Activated T-cell treated with anti-CD3 and anti-CD28 coated beads, Interleukin-2, amount 50 U/mL, for 4 hours (primary cell): ENCODE measurements around the gene RFX8. TPM values are rescaled to one million over a fixed set of nuclear protein-coding genes. Genes with fewer than 3 reads are reported as not detected.

Experiments
- ATAC-seq, 2 donors: fragments of 200-7000 bp; cut with Tn5 transposase; one replicate each; pipeline ENCODE4 v1.10.0; 2021
- DNase-seq: peaks from one replicate; pipeline ENCODE4 v3.0.0-alpha.2; 2020
- H3K27me3 Mint-ChIP-seq: one replicate; pipeline ENCODE4 v1.8.0; 2021; ENCODE audit warnings: low read depth, mixed read lengths
- H3K36me3 Mint-ChIP-seq: one replicate; pipeline ENCODE4 v1.8.0; 2022; ENCODE audit warnings: mixed read lengths; ENCODE audit not compliant: insufficient read depth
- H3K4me1 Mint-ChIP-seq: one replicate; pipeline ENCODE4 v1.8.0; 2021; ENCODE audit warnings: low read depth, mixed read lengths
- H3K4me3 Mint-ChIP-seq: one replicate; pipeline ENCODE4 v1.8.0; 2021; ENCODE audit warnings: mild to moderate bottlenecking, moderate library complexity, mixed read lengths
- H3K9me3 Mint-ChIP-seq: one replicate; pipeline ENCODE4 v1.8.0; 2021; ENCODE audit warnings: mixed read lengths
- total RNA-seq, 3 donors: library from RNA; stranded (reverse); gene quantifications; one replicate each; pipeline ENCODE4 v1.2.1, GENCODE V29; 2021

The RFX8 gene
- total RNA-seq, 3 donors from 2014 or later: not detected

- Mint-ChIP-seq H3K4me3 (no peak overlapping the region), H3K36me3 (no peaks in the 10 kb centered on the region), H3K27me3 (peaks cover 11% of the 10 kb centered on the region), H3K9me3 (no peaks in the 10 kb centered on the region), H3K4me1 (peaks cover 4% of the 10 kb centered on the region)
- DNase-seq: no peak
- ATAC-seq: no peak
Observed at GRCh38 chr2:101379091-101379490, 95.8 kb downstream of the RFX8 start.

GRCh38 chr2:101375653-101376052 lies 99.3 kb downstream of the RFX8 start:
- Mint-ChIP-seq H3K4me1 (peaks cover 6% of the 10 kb centered on the region), H3K9me3 (peaks cover 11% of the 10 kb centered on the region), H3K27me3 (peaks cover 3% of the 10 kb centered on the region), H3K36me3 (peaks cover 4% of the 10 kb centered on the region), H3K4me3 (no peak overlapping the region)
- ATAC-seq: no peak
- DNase-seq: no peak

GRCh38 chr2:101374821-101375561 lies 99.9 kb downstream of the RFX8 start:
- DNase-seq: no peak
- H3K4me1 Mint-ChIP-seq: peaks cover 6% of the 10 kb centered on the region
- ATAC-seq: no peak
- peaks cover 3% of the 10 kb centered on the region for H3K27me3 Mint-ChIP-seq
- peaks cover 4% of the 10 kb centered on the region for H3K36me3 Mint-ChIP-seq
- no peak overlapping the region for H3K4me3 Mint-ChIP-seq
- peaks cover 11% of the 10 kb centered on the region for H3K9me3 Mint-ChIP-seq

GRCh38 chr2:101372792-101373191 lies 102.1 kb downstream of the RFX8 start:
- Mint-ChIP-seq H3K4me3 (no peak overlapping the region), H3K9me3 (peaks cover 11% of the 10 kb centered on the region), H3K4me1 (peaks cover 6% of the 10 kb centered on the region), H3K36me3 (peaks cover 4% of the 10 kb centered on the region), H3K27me3 (peaks cover 3% of the 10 kb centered on the region)
- DNase-seq: no peak
- ATAC-seq: no peak

GRCh38 chr2:101371636-101372035 lies 103.3 kb downstream of the RFX8 start:
- Mint-ChIP-seq H3K27me3 (peaks cover 3% of the 10 kb centered on the region), H3K4me1 (peaks cover 6% of the 10 kb centered on the region), H3K36me3 (peaks cover 4% of the 10 kb centered on the region), H3K9me3 (peaks cover 11% of the 10 kb centered on the region), H3K4me3 (no peak overlapping the region)
- ATAC-seq (no peak), DNase-seq (no peak)

GRCh38 chr2:101369100-101369499 lies 105.8 kb downstream of the RFX8 start:
- Mint-ChIP-seq H3K4me3 (no peak overlapping the region), H3K4me1 (peaks cover 2% of the 10 kb centered on the region), H3K27me3 (peaks cover 3% of the 10 kb centered on the region), H3K9me3 (peaks cover 11% of the 10 kb centered on the region), H3K36me3 (peaks cover 4% of the 10 kb centered on the region)
- DNase-seq (no peak), ATAC-seq (no peak)

GRCh38 chr2:101368376-101368775 lies 106.5 kb downstream of the RFX8 start:
- peaks cover under 1% of the 10 kb centered on the region for H3K4me1 Mint-ChIP-seq
- H3K9me3 Mint-ChIP-seq: peaks cover 10% of the 10 kb centered on the region
- DNase-seq (no peak), ATAC-seq (no peak)
- no peak overlapping the region for H3K4me3 Mint-ChIP-seq
- H3K36me3 Mint-ChIP-seq: peaks cover 3% of the 10 kb centered on the region
- peaks cover 3% of the 10 kb centered on the region for H3K27me3 Mint-ChIP-seq

- ATAC-seq (no peak), DNase-seq (no peak)
- Mint-ChIP-seq H3K27me3 (peaks cover 3% of the 10 kb centered on the region), H3K4me3 (no peak overlapping the region), H3K4me1 (peaks cover 2% of the 10 kb centered on the region), H3K9me3 (peaks cover 2% of the 10 kb centered on the region), H3K36me3 (no peaks in the 10 kb centered on the region)
Observed at GRCh38 chr2:101367508-101367907, 107.4 kb downstream of the RFX8 start.

- DNase-seq: no peak
- Mint-ChIP-seq H3K4me1 (peaks cover 27% of the 10 kb centered on the region), H3K27me3 (no peaks in the 10 kb centered on the region), H3K4me3 (no peak overlapping the region), H3K36me3 (no peaks in the 10 kb centered on the region), H3K9me3 (no peaks in the 10 kb centered on the region)
- no peak for ATAC-seq
Observed at GRCh38 chr2:101364878-101365277, 110.0 kb downstream of the RFX8 start.

- no peaks in the 10 kb centered on the region for H3K27me3 Mint-ChIP-seq
- H3K4me3 Mint-ChIP-seq: no peak overlapping the region
- no peaks in the 10 kb centered on the region for H3K9me3 Mint-ChIP-seq
- H3K4me1 Mint-ChIP-seq: peaks cover 29% of the 10 kb centered on the region
- H3K36me3 Mint-ChIP-seq: no peaks in the 10 kb centered on the region
- no peak for DNase-seq
- ATAC-seq: no peak
Observed at GRCh38 chr2:101362777-101363176, 112.1 kb downstream of the RFX8 start.

GRCh38 chr2:101362316-101362715 lies 112.6 kb downstream of the RFX8 start:
- Mint-ChIP-seq H3K4me3 (no peak overlapping the region), H3K9me3 (no peaks in the 10 kb centered on the region), H3K27me3 (no peaks in the 10 kb centered on the region), H3K36me3 (no peaks in the 10 kb centered on the region), H3K4me1 (peaks cover 29% of the 10 kb centered on the region)
- DNase-seq: no peak
- ATAC-seq: no peak

- H3K4me3 Mint-ChIP-seq: no peak overlapping the region
- no peaks in the 10 kb centered on the region for H3K36me3 Mint-ChIP-seq
- no peaks in the 10 kb centered on the region for H3K9me3 Mint-ChIP-seq
Observed at GRCh38 chr2:101361522-101361921, 113.4 kb downstream of the RFX8 start.

GRCh38 chr2:101361121-101361520 lies 113.8 kb downstream of the RFX8 start:
- H3K27me3 Mint-ChIP-seq: no peaks in the 10 kb centered on the region
- H3K4me3 Mint-ChIP-seq: no peak overlapping the region
- ATAC-seq: no peak
- DNase-seq: no peak
- H3K4me1 Mint-ChIP-seq: peaks cover 30% of the 10 kb centered on the region
- H3K9me3 Mint-ChIP-seq: no peaks in the 10 kb centered on the region
- no peaks in the 10 kb centered on the region for H3K36me3 Mint-ChIP-seq

More at GRCh38 chr2:101361522-101361921, 113.4 kb downstream of the RFX8 start:
- DNase-seq (no peak), ATAC-seq (peak; percentile 57 to 66)
- Mint-ChIP-seq H3K4me1 (peaks cover 29% of the 10 kb centered on the region), H3K27me3 (no peaks in the 10 kb centered on the region)

- H3K9me3 Mint-ChIP-seq: no peaks in the 10 kb centered on the region
- DNase-seq: no peak
- ATAC-seq: no peak
- no peaks in the 10 kb centered on the region for H3K27me3 Mint-ChIP-seq
- H3K4me3 Mint-ChIP-seq: no peak overlapping the region
- H3K36me3 Mint-ChIP-seq: no peaks in the 10 kb centered on the region
- H3K4me1 Mint-ChIP-seq: peaks cover 31% of the 10 kb centered on the region
Observed at GRCh38 chr2:101360232-101360631, 114.7 kb downstream of the RFX8 start.

GRCh38 chr2:101359410-101359954 lies 115.4 kb downstream of the RFX8 start:
- Mint-ChIP-seq H3K9me3 (no peaks in the 10 kb centered on the region), H3K27me3 (no peaks in the 10 kb centered on the region), H3K36me3 (no peaks in the 10 kb centered on the region), H3K4me1 (peaks cover 31% of the 10 kb centered on the region), H3K4me3 (no peak overlapping the region)
- ATAC-seq (no peak), DNase-seq (no peak)
